ENCODE measurements around the gene MGAT4A.

Gene MGAT4A

GRCh38 chr2:98702127-98702802 lies 28.7 kb downstream of the MGAT4A start:
- Histone ChIP-seq H3K4me3 (no peak overlapping the region), H3K4me2 (peak overlapping the region in 10 of 11 experiments; percentile 4 to 68 (median 14); a peak in 13 of 22 replicates), H4K20me1 (peaks cover 0 to 100% (median 17%) of the 10 kb centered on the region in 11 experiments; a peak in 13 of 22 replicates), H3K36me3 (peaks cover 0 to 88% (median 0%) of the 10 kb centered on the region in 11 experiments; a peak in 8 of 22 replicates), H3K27me3 (no peaks in the 10 kb centered on the region), H3K4me1 (peaks cover 13 to 66% (median 20%) of the 10 kb centered on the region in 10 experiments; a peak in 19 of 20 replicates), H3K27ac (no peak overlapping the region), H3K9ac (peak overlapping the region in 1 of 11 experiments; percentile 40; a peak in 2 of 22 replicates), H3K9me3 (replicated peaks in 1 of 11) (no peaks in the 10 kb centered on the region)
- no peak for TF ChIP-seq Cebpa-rat (IDR thresholded peaks at IDR 0.05)

- Histone ChIP-seq H3K36me3 (peaks cover 0 to 83% (median 0%) of the 10 kb centered on the region in 11 experiments; a peak in 8 of 22 replicates), H3K27ac (no peak overlapping the region), H3K9me3 (replicated peaks in 1 of 11) (no peaks in the 10 kb centered on the region), H3K4me2 (peak overlapping the region in 2 of 11 experiments; percentile 61 to 68; a peak in 3 of 22 replicates), H3K9ac (peak overlapping the region in 1 of 11 experiments; percentile 40; a peak in 1 of 22 replicates), H3K4me3 (no peak overlapping the region), H4K20me1 (peaks cover 0 to 100% (median 12%) of the 10 kb centered on the region in 11 experiments; a peak in 13 of 22 replicates), H3K27me3 (no peaks in the 10 kb centered on the region), H3K4me1 (peaks cover 13 to 76% (median 20%) of the 10 kb centered on the region in 10 experiments; a peak in 19 of 20 replicates)
- TF ChIP-seq Cebpa-rat (IDR thresholded peaks at IDR 0.05): no peak
Observed at GRCh38 chr2:98701230-98701629, 29.7 kb downstream of the MGAT4A start.

GRCh38 chr2:98698896-98699295 lies 32.0 kb downstream of the MGAT4A start:
- no peak for TF ChIP-seq Cebpa-rat (IDR thresholded peaks at IDR 0.05)
- peaks cover 0 to 100% (median 10%) of the 10 kb centered on the region in 11 experiments; a peak in 13 of 22 replicates for H4K20me1 ChIP-seq
- peaks cover 0 to 80% (median 0%) of the 10 kb centered on the region in 11 experiments; a peak in 9 of 22 replicates for H3K36me3 ChIP-seq
- H3K4me3 ChIP-seq: no peak overlapping the region
- H3K9ac ChIP-seq: no peak overlapping the region
- no peaks in the 10 kb centered on the region for H3K27me3 ChIP-seq
- no peak overlapping the region for H3K4me2 ChIP-seq
- peaks cover 0 to 11% (median 0%) of the 10 kb centered on the region in 11 experiments; a peak in 8 of 22 replicates for H3K9me3 ChIP-seq (replicated peaks in 1 of 11)
- no peak overlapping the region for H3K27ac ChIP-seq
- peaks cover 13 to 83% (median 22%) of the 10 kb centered on the region in 10 experiments; a peak in 19 of 20 replicates for H3K4me1 ChIP-seq

GRCh38 chr2:98697651-98698337 lies 33.1 kb downstream of the MGAT4A start:
- H3K4me1 ChIP-seq: peaks cover 12 to 83% (median 22%) of the 10 kb centered on the region in 10 experiments
- peaks cover 0 to 11% (median 0%) of the 10 kb centered on the region in 11 experiments; a peak in 8 of 22 replicates for H3K9me3 ChIP-seq (replicated peaks in 1 of 11)
- no peak overlapping the region for H3K4me3 ChIP-seq
- peaks cover 0 to 100% (median 8%) of the 10 kb centered on the region in 11 experiments; a peak in 13 of 22 replicates for H4K20me1 ChIP-seq
- no peak for TF ChIP-seq Cebpa-rat (IDR thresholded peaks at IDR 0.05)
- H3K4me2 ChIP-seq: no peak overlapping the region
- no peak overlapping the region for H3K27ac ChIP-seq
- peaks cover 0 to 77% (median 0%) of the 10 kb centered on the region in 11 experiments; a peak in 9 of 22 replicates for H3K36me3 ChIP-seq
- no peak overlapping the region for H3K9ac ChIP-seq
- H3K27me3 ChIP-seq: no peaks in the 10 kb centered on the region

- H3K4me1 ChIP-seq: peaks cover 5 to 67% (median 13%) of the 10 kb centered on the region in 10 experiments; a peak in 18 of 20 replicates
- H3K9ac ChIP-seq: no peak overlapping the region
- H3K4me3 ChIP-seq: no peak overlapping the region
- H3K27ac ChIP-seq: no peak overlapping the region
- H3K4me2 ChIP-seq: peak overlapping the region in 2 of 11 experiments; percentile 14 to 37; a peak in 3 of 22 replicates
- no peak for TF ChIP-seq Cebpa-rat (IDR thresholded peaks at IDR 0.05)
- H4K20me1 ChIP-seq: peaks cover 0 to 100% (median under 1%) of the 10 kb centered on the region in 11 experiments; a peak in 10 of 22 replicates
- H3K36me3 ChIP-seq: peaks cover 0 to 77% (median 0%) of the 10 kb centered on the region in 11 experiments; a peak in 9 of 22 replicates
- peaks cover 0 to 11% (median 0%) of the 10 kb centered on the region in 11 experiments; a peak in 8 of 22 replicates for H3K9me3 ChIP-seq (replicated peaks in 1 of 11)
- H3K27me3 ChIP-seq: no peaks in the 10 kb centered on the region
Observed at GRCh38 chr2:98696200-98696599, 34.7 kb downstream of the MGAT4A start.

- Histone ChIP-seq H3K27me3 (no peaks in the 10 kb centered on the region), H3K36me3 (peaks cover 0 to 76% (median 0%) of the 10 kb centered on the region in 11 experiments; a peak in 9 of 22 replicates), H3K27ac (no peak overlapping the region), H3K4me2 (no peak overlapping the region), H3K4me3 (no peak overlapping the region), H3K4me1 (peaks cover 5 to 63% (median 13%) of the 10 kb centered on the region in 10 experiments; a peak in 18 of 20 replicates), H4K20me1 (peaks cover 0 to 100% (median 2%) of the 10 kb centered on the region in 11 experiments; a peak in 10 of 22 replicates), H3K9me3 (replicated peaks in 1 of 11) (peaks cover 0 to 11% (median 0%) of the 10 kb centered on the region in 11 experiments; a peak in 8 of 22 replicates), H3K9ac (no peak overlapping the region)
- TF ChIP-seq Cebpa-rat (IDR thresholded peaks at IDR 0.05): no peak
Observed at GRCh38 chr2:98695255-98695654, 35.7 kb downstream of the MGAT4A start.

GRCh38 chr2:98693477-98693876 lies 37.5 kb downstream of the MGAT4A start:
- Histone ChIP-seq H3K27me3 (no peaks in the 10 kb centered on the region), H3K9me3 (replicated peaks in 1 of 11) (peaks cover 0 to 11% (median 0%) of the 10 kb centered on the region in 11 experiments; a peak in 8 of 22 replicates), H3K4me1 (peaks cover 5 to 57% (median 13%) of the 10 kb centered on the region in 10 experiments; a peak in 18 of 20 replicates), H3K27ac (no peak overlapping the region), H3K9ac (no peak overlapping the region), H4K20me1 (peaks cover 0 to 100% (median 4%) of the 10 kb centered on the region in 11 experiments; a peak in 10 of 22 replicates), H3K4me3 (no peak overlapping the region), H3K36me3 (peaks cover 0 to 77% (median 0%) of the 10 kb centered on the region in 11 experiments; a peak in 9 of 22 replicates), H3K4me2 (peak overlapping the region; percentile 10 to 61 (median 36); a peak in 18 of 22 replicates)
- TF ChIP-seq Cebpa-rat (IDR thresholded peaks at IDR 0.05): no peak
